Skeletal muscle cell (primary cell): ENCODE results near the gene KCNC2.
"Not testable (repeated sequence)": the region's sequence is repeated elsewhere in the genome, so short reads cannot be mapped to it uniquely, and the experiment has no call there.

Experiments used
- DNase-seq: peaks from one replicate; pipeline ENCODE4 v3.0.0-alpha.2; 2010; ENCODE audit warnings: low read depth
- H3K4me3 ChIP-seq: 2 replicates; pipeline ENCODE4 v1.5.1; 2011; ENCODE audit warnings: low read depth, mild to moderate bottlenecking, control low read depth, low read length, moderate library complexity

KCNC2 gene

DNA sequence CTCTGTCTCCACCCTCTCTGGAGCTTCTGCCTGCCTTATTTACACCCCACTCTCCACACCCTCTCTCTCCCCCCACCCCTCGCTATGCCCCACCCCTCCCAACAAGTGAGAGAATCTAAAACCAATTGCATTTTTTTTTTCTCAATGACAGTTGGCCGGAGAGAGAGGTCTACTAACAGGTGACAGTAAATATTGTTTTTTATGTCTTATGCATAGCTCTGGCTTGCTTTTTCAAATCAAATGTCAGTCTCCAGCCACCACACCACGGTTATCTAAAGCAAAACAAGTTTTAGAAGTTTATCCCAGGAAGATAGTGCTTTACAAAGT is at the start of gene KCNC2:
Gene KCNC2, minus strand, starts transcription at position 28 of the 327 bp plus-strand sequence.
- no peak for DNase-seq
- peak within 1 kb of the TSS; percentile 26 for H3K4me3 ChIP-seq

- no peak overlapping the region for H3K4me3 ChIP-seq
- no peak for DNase-seq
These were observed 49.5 kb upstream of the KCNC2 start for GRCh38 chr12:75259143-75259542.

DNA sequence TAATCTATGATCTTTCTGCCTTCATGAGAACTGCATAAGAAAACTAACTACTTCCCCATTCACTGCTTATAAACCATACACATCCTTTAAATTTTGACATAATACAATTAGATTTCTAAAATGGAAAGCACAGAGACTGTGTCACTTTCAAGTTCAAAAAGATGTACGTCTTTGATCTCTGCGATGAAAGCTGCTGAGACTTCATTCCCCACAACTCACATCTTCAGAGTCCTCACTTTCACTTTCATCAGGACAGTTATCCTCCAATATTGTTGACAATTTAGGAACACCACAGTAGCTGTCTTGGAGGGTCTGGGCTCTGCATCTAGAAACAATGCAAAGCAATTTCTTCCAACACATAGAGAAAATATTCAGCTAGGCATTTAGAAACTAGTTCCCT is 47.9 kb upstream of the KCNC2 start:
- no peak overlapping the region for H3K4me3 ChIP-seq
- DNase-seq = no peak

DNA sequence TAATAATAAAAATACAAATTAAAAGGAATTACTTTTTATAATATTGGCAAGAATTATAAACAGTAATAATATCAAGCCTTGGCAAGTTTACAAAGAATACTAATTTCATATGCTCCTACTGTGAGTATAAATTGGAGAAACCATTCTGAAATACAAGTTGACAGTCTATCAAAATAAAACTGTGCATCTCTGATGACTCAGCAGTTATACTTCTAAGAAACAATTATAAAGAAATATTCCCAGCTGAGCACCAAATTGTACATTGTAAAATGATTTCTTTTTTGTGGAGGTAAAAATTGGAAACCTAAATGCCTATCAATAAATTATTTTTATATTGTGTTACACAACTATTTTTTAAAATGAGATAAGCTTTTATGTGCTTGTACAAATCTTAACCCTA is 35.5 kb upstream of the KCNC2 start:
- no peak for DNase-seq
- H3K4me3 ChIP-seq = no peak overlapping the region

GRCh38 chr12:75239987-75240386 is 30.3 kb upstream of the KCNC2 start:
- no peak overlapping the region for H3K4me3 ChIP-seq
- DNase-seq = no peak

DNA sequence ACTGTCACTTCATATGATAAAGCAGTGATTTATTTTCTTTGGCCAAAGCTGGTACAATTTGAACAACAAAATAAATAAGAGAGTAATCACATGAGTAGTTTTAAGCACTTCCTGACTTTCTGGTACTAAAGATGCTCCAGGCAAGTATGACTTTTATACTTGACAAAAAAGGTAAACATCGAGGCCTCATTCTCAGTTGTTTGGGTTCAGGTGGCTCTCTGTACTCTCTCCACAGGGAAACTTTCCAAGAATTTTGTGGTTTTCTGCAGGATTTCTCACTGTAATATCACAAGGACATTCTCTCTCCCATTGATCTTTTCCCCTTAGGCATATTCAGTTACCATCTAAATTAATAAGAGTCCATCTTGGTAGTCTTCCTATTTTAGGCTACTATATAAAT is 26.6 kb upstream of the KCNC2 start:
- DNase-seq = no peak

GRCh38 chr12:75227132-75227531 is 17.5 kb upstream of the KCNC2 start:
- no peak overlapping the region for H3K4me3 ChIP-seq
- DNase-seq = no peak

More for the DNA sequence above, 26.6 kb upstream of the KCNC2 start:
- no peak overlapping the region for H3K4me3 ChIP-seq

DNA sequence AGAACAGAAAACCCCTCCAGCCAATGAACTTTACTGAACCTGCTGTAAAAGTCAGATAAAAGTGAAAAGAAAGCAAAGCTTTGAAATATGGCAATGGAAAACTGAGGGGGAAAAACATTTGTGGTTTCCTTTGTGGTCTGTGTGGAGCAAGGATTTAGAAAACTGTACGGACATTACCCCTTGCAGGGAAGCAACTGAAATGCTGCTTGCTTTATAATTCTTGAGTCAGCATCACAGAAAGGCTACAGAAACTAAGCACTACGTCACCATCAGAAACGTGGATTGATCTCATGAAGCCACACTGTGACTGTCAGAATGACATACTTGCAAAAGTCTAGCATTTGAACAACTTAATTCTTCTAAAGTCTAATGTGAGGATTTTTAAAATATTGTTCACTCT is 2.4 kb upstream of the KCNC2 start:
- DNase-seq = no peak

DNA sequence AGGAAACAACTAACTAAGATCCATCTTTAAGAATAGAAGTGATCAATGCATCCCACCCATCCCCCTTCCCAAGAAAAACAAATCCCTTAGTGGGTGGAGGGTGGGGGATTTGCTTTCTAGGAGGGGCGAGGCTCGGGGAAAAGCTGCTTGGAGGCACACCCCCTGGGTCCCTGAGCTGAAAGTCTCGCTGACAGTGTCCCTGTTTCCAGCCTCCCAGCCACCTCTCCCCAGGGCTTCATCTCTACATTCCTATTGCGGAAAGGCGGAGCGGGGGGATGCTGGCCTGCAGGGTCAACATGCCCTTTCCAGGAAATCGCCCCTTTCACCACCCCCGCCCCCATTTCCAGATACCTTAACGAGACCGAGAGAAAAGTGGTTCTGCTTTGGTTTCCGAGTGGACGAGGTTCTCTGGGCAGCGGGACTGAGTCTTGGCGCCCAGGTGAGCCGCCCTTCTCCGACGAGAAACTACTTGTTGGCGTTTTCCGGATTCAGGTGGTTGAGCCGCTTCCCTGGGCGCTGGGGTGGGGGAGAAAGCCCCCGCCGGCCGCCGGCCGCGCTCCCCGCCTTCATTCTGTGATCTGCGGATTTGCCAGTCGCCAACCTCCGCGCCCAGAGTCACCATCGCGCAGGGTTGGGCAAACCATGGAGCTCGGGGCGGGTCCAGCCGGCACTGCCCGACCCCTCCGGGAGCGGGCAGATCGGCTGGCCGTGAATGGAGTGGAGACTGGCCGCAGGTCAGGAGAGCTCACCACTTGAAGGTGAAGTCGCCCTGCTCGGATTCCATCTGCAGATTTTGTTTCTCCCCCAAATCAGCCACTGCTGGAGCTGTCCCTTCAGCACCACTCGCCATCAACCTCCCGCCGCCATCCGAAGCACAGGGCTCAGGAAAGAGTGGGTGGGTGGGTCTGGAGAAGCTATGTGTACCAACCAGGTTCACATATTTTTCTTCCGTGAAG is 505 bp downstream of the KCNC2 start:
- peak overlapping the region; percentile 26 for H3K4me3 ChIP-seq
- DNase-seq = no peak

More for the DNA sequence above, 2.4 kb upstream of the KCNC2 start:
- no peak overlapping the region for H3K4me3 ChIP-seq

- no peak for DNase-seq
- no peak overlapping the region for H3K4me3 ChIP-seq
These were observed 2.1 kb downstream of the KCNC2 start for GRCh38 chr12:75207338-75208083.

- H3K4me3 ChIP-seq = no peak overlapping the region
- no peak for DNase-seq
These were observed 4.1 kb downstream of the KCNC2 start for GRCh38 chr12:75205558-75205957.

DNA sequence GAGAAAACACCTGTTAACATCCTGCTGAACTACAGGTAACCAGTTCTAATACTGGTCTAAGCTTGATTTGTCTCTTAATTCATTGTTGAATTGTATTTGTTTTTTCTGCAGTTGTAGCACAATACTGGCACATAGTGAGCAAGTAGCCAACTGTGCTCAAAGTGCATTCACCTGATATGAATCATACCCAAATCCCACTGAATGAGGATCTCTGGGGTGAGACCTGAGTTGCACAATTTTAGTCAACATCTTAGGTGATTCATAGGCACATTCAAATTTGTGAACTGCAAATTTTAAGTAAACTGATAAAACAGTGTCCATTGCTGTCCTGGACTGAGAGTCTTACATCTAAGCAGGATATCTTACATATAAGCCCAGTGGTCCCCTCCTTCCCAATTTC is 12.8 kb downstream of the KCNC2 start:
- DNase-seq = no peak

GRCh38 chr12:75196408-75196807 is 13.2 kb downstream of the KCNC2 start:
- no peak overlapping the region for H3K4me3 ChIP-seq
- DNase-seq = no peak

More for the DNA sequence above, 12.8 kb downstream of the KCNC2 start:
- H3K4me3 ChIP-seq = no peak overlapping the region

GRCh38 chr12:75194250-75194649 is 15.4 kb downstream of the KCNC2 start:
- no peak overlapping the region for H3K4me3 ChIP-seq
- no peak for DNase-seq

- no peak overlapping the region for H3K4me3 ChIP-seq
- DNase-seq = no peak
These were observed 17.4 kb downstream of the KCNC2 start for GRCh38 chr12:75192196-75192595.

DNA sequence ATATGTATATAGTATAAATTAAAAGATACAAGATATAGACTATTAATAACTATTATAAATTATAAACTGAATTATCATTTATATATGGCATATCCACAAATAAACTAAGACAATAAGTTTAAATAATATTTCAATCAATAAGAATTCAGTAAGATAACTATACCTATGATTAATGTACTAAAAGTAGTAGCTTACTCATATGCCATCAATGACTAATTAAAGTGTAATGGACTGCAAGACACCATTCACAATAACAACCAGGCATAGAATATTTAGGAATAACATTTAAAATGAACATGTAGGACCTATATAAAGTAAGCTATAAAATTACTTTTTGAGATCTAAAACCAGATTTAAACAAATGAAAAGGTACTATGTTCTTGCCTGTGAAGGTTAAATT is 18.8 kb downstream of the KCNC2 start:
- DNase-seq = no peak
- no peak overlapping the region for H3K4me3 ChIP-seq

- DNase-seq, H3K4me3 ChIP-seq: not testable (repeated sequence)
These were observed 23.8 kb downstream of the KCNC2 start for GRCh38 chr12:75185881-75186280.

GRCh38 chr12:75184516-75184915 is 25.1 kb downstream of the KCNC2 start:
- H3K4me3 ChIP-seq = no peak overlapping the region
- DNase-seq = no peak

DNA sequence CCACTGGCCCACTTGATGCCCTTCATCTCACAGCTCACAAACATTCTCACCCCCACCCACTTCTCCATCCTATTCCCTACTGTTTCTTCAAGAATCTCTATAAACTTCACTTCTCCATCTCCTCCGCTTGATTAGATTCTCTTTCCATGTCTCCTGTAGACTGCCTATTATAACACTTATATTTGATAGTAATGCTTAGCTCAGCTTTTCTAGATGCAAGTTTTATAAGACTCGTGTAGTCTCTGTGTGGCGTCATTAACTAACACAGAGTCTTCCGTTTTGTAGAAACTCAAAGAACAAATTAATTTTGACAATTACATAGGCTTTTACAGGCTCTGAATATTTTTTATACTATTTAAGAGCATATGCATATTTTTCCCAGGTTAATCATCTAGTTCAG is 25.7 kb downstream of the KCNC2 start:
- DNase-seq = no peak
- no peak overlapping the region for H3K4me3 ChIP-seq

DNA sequence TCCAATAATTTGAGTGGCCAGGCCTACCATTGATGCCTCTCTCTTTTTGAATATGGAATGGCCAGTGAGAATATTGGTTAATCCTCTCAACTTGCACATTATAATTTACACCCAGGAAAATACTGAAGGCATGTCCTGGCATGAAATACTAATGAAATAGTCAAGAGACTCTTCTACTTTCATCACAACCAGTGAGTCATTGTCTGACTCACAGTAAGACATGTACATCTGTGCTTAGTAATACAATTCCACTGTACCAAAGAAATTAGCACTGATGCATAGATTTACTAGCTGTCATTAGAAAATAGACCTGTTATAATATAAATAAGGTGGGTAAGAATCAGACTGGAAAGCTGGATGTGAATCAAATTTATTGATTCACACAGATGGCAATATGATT is 31.6 kb downstream of the KCNC2 start:
- DNase-seq = peak; percentile 84
- no peak overlapping the region for H3K4me3 ChIP-seq

- H3K4me3 ChIP-seq = no peak overlapping the region
- no peak for DNase-seq
These were observed 37.0 kb downstream of the KCNC2 start for GRCh38 chr12:75172611-75173010.
